ENCODE results near the gene NUP160. TPM values are rescaled to one million over a fixed set of nuclear protein-coding genes. Genes with fewer than 3 reads are reported as not detected.
"Not testable (repeated sequence)": the region's sequence is repeated elsewhere in the genome, so short reads cannot be mapped to it uniquely, and the experiment has no call there.

NUP160 gene
- total and polyA plus RNA-seq, 10 of the 15 experiments (the other 5 are each of a cell fraction or from before 2014, with no cell fraction given): 24.0 to 87.6 (median 54.6) TPM

GRCh38 chr11:47875858-47876257 lies 27.7 kb upstream of the NUP160 start:
- H3K4me3 ChIP-seq; RAD21 ChIA-PET (ENCODE audit: unreplicated experiment); CTCF ChIA-PET; in situ Hi-C loops (cut with MboI); H2AFZ ChIP-seq (ENCODE audit: control insufficient read depth, low read depth, low read length); H3K9me3 ChIP-seq (replicated peaks; ENCODE audit: control insufficient read depth, insufficient read depth, low read length); H3K27me3 ChIP-seq (replicated peaks in 1 of 2; ENCODE audit: control insufficient read depth in 2 of 2, insufficient read depth in 2 of 2, low read length in 1 of 2); H3K9ac ChIP-seq (ENCODE audit: control insufficient read depth, insufficient read depth, low read length); H3K27ac ChIP-seq (ENCODE audit: control insufficient read depth, insufficient read depth); DNase-seq (ENCODE audit: low read depth, low spot score); ATAC-seq; H3K4me2 ChIP-seq (ENCODE audit: control insufficient read depth, insufficient read depth); POLR2A ChIA-PET; BruUV-seq (replicated peaks); FAIRE-seq; intact Hi-C loops (cut with micrococcal nuclease; ENCODE audit: unreplicated experiment); H4K20me1 ChIP-seq (ENCODE audit: control insufficient read depth, insufficient read depth); H3K79me2 ChIP-seq (ENCODE audit: control insufficient read depth, insufficient read depth, low read length); H3K36me3 ChIP-seq (ENCODE audit: control insufficient read depth in 2 of 2, insufficient read depth in 2 of 2, low read length in 1 of 2): not testable (repeated sequence)
- TF ChIP-seq ZBTB33 (IDR thresholded peaks at IDR 0.05) (peak; percentile 77; the same call in 1 of the 2 replicates), CBX5 (IDR thresholded peaks at IDR 0.05; ENCODE audit: low read depth) (peak; percentile 96)
- peaks cover 18% of the 10 kb centered on the region for H3K4me1 ChIP-seq (ENCODE audit: control insufficient read depth, insufficient read depth, low read length)
- WGBS (ENCODE audit: insufficient coverage, insufficient replicate concordance, low lambda C conversion rate, missing lambda C conversion rate): 84% methylated on average over 10 of the region's 10 CpGs
- SMC1A ChIA-PET (ENCODE audit: uncharacterized antibody, unreplicated experiment): interaction anchor here (0.7 kb wide), 1 partner anchor 9 kb away, joined by 3 read pairs; no protein-coding TSS in a partner anchor

GRCh38 chr11:47870404-47870803 lies 22.3 kb upstream of the NUP160 start:
- peaks cover 2% of the 10 kb centered on the region; the same call in 1 of the 2 replicates for H3K4me1 ChIP-seq (ENCODE audit: control insufficient read depth, insufficient read depth, low read length)
- H2AFZ ChIP-seq (ENCODE audit: control insufficient read depth, low read depth, low read length): no peak overlapping the region
- FAIRE-seq (no peak), DNase-seq (ENCODE audit: low read depth, low spot score) (no peak), ATAC-seq (no peak)
- H3K27ac ChIP-seq (ENCODE audit: control insufficient read depth, insufficient read depth): no peak overlapping the region
- no peaks in the 10 kb centered on the region for H3K36me3 ChIP-seq (ENCODE audit: control insufficient read depth in 2 of 2, insufficient read depth in 2 of 2, low read length in 1 of 2)
- in situ Hi-C loops (cut with MboI) (no loop called here), intact Hi-C loops (cut with micrococcal nuclease; ENCODE audit: unreplicated experiment) (no loop called here)
- no peaks in the 10 kb centered on the region for H4K20me1 ChIP-seq (ENCODE audit: control insufficient read depth, insufficient read depth)
- H3K4me3 ChIP-seq: no peak overlapping the region
- H3K4me2 ChIP-seq (ENCODE audit: control insufficient read depth, insufficient read depth): no peak overlapping the region
- ChIA-PET RAD21 (ENCODE audit: unreplicated experiment) (no interaction called here), SMC1A (ENCODE audit: uncharacterized antibody, unreplicated experiment) (no interaction called here), POLR2A (no interaction called here), CTCF (no interaction called here)
- no TSS peak for BruUV-seq (replicated peaks)
- H3K9ac ChIP-seq (ENCODE audit: control insufficient read depth, insufficient read depth, low read length): no peak overlapping the region
- H3K9me3 ChIP-seq (replicated peaks; ENCODE audit: control insufficient read depth, insufficient read depth, low read length): no peaks in the 10 kb centered on the region; the same call in 2 of the 3 replicates
- H3K79me2 ChIP-seq (ENCODE audit: control insufficient read depth, insufficient read depth, low read length): no peaks in the 10 kb centered on the region
- 95% methylated on average over 2 of the region's 2 CpGs for WGBS (ENCODE audit: insufficient coverage, insufficient replicate concordance, low lambda C conversion rate, missing lambda C conversion rate)
- no peaks in the 10 kb centered on the region for H3K27me3 ChIP-seq (replicated peaks in 1 of 2; ENCODE audit: control insufficient read depth in 2 of 2, insufficient read depth in 2 of 2, low read length in 1 of 2)
- TF ChIP-seq ETV6 (conservative IDR thresholded peaks at IDR 0.05 in 1 of 2, IDR thresholded peaks at IDR 0.05 in 1 of 2; ENCODE audit: borderline replicate concordance in 1 of 2, low read depth in 1 of 2) (no peak), CHD2 (IDR thresholded peaks at IDR 0.05; ENCODE audit: borderline replicate concordance, low read depth, low read length) (no peak), MLLT1 (IDR thresholded peaks at IDR 0.05) (no peak), FOXM1 (IDR thresholded peaks at IDR 0.05; ENCODE audit: low read depth, low read length) (no peak), EP300 (IDR thresholded peaks at IDR 0.05; ENCODE audit: borderline replicate concordance in 1 of 2, control insufficient read depth in 1 of 2, low read depth in 2 of 2, low read length in 2 of 2) (no peak), ZBTB33 (IDR thresholded peaks at IDR 0.05) (no peak), KAT2A (conservative IDR thresholded peaks at IDR 0.05; ENCODE audit: control insufficient read depth, low read depth, low read length) (no peak)

Data from GM12878 (cell line).